Liver (tissue), 9 donors: ENCODE measurements around the gene AAMDC. TPM values are rescaled to one million over a fixed set of nuclear protein-coding genes. Genes with fewer than 3 reads are reported as not detected.
"Not testable (repeated sequence)": the region's sequence is repeated elsewhere in the genome, so short reads cannot be mapped to it uniquely, and the experiment has no call there.

ENCODE experiments used
- DNase-seq: peaks from one replicate; pipeline ENCODE4 v3.0.0-alpha.2; 2017; ENCODE audit warnings: low spot score
- H3K27ac ChIP-seq, 2 donors: one replicate each; pipeline ENCODE4 v1.7.0; 2013; ENCODE audit warnings: inconsistent platforms in 2 of 2, low read length in 2 of 2, control low read depth in 1 of 2, low read depth in 1 of 2, mild to moderate bottlenecking in 1 of 2
- H3K27me3 ChIP-seq, 4 donors: one replicate each; pipeline versions ENCODE4 v1.6.1 to v1.7.0; 2013; ENCODE audit warnings: low read length in 3 of 4, inconsistent platforms in 1 of 4, mild to moderate bottlenecking in 1 of 4, moderate library complexity in 1 of 4; ENCODE audit not compliant: control insufficient read depth in 4 of 4, insufficient read depth in 4 of 4
- H3K36me3 ChIP-seq, 4 donors: one replicate each; pipeline versions ENCODE4 v1.6.1 to v1.7.0; 2013; ENCODE audit warnings: low read length in 3 of 4, mild to moderate bottlenecking in 3 of 4, low read depth in 1 of 4, moderate library complexity in 1 of 4; ENCODE audit not compliant: control insufficient read depth in 4 of 4, insufficient read depth in 3 of 4
- H3K4me1 ChIP-seq, 4 donors: one replicate each; pipeline versions ENCODE4 v1.6.1 to v1.7.0; 2013; ENCODE audit warnings: low read length in 3 of 4, mild to moderate bottlenecking in 3 of 4, moderate library complexity in 1 of 4; ENCODE audit not compliant: control insufficient read depth in 4 of 4, insufficient read depth in 4 of 4
- H3K4me3 ChIP-seq, 3 donors: one replicate each; pipeline versions ENCODE4 v1.6.1 to v1.7.0; 2013; ENCODE audit warnings: low read length in 3 of 3, control low read depth in 1 of 3, low read depth in 1 of 3, mild to moderate bottlenecking in 1 of 3
- H3K9ac ChIP-seq, 2 donors: one replicate each; pipeline ENCODE4 v1.7.0; 2013; ENCODE audit warnings: low read length in 2 of 2, mild to moderate bottlenecking in 2 of 2, moderate library complexity in 2 of 2, control low read depth in 1 of 2, low read depth in 1 of 2
- H3K9me3 ChIP-seq, 4 donors: one replicate each; pipeline versions ENCODE4 v1.6.1 to v1.7.0; 2013; ENCODE audit warnings: low read length in 3 of 4; ENCODE audit not compliant: control insufficient read depth in 4 of 4
- FOXA1 ChIP-seq: IDR thresholded peaks from 2 replicates; pipeline ENCODE4 v1.6.1; 2016; ENCODE audit warnings: antibody characterized with exemption
- GABPA ChIP-seq, 2 donors: IDR thresholded peaks in 1 of 2; conservative IDR thresholded peaks in 1 of 2; 2 replicates each; pipeline ENCODE4 v1.6.1; 2016; ENCODE audit warnings: antibody characterized with exemption in 2 of 2, mild to moderate bottlenecking in 1 of 2, moderate library complexity in 1 of 2
- RXRA ChIP-seq, 2 donors: IDR thresholded peaks; 2 replicates each; pipeline ENCODE4 v1.6.1; 2017 to 2018; ENCODE audit warnings: antibody characterized with exemption in 2 of 2, mild to moderate bottlenecking in 1 of 2
- TAF1 ChIP-seq: conservative IDR thresholded peaks from 2 replicates; pipeline ENCODE4 v1.6.1; 2016; ENCODE audit warnings: antibody characterized with exemption, mild to moderate bottlenecking
- WGBS: extraction: QIAGEN DNeasy Blood & Tissue Kit; methylation state at CpG from one replicate; pipeline ENCODE4 v1.1.7; 2013; 5-methylcytosine and 5-hydroxymethylcytosine counted together
- polyA plus RNA-seq, 2 donors: library from polyadenylated mRNA; stranded (reverse) in 1 of 2; unstranded in 1 of 2; fragments of 200-250 nt in 1 of 2; fragments of >200 nt in 1 of 2; fragmentation: Nextera tagmentation in 1 of 2; extraction: Ambion mirVana in 1 of 2; gene quantifications; one replicate each; pipeline versions ENCODE4 v1.2.1 to v1.2.3, GENCODE V29; 2013 to 2015
- total RNA-seq, 2 donors: library from RNA; depleted of rRNA; stranded (reverse); fragments of >200 nt; gene quantifications; one replicate each; pipeline ENCODE4 v1.2.3, GENCODE V29; 2014
- TF ChIP-seq, protein P1 (sequence below): IDR thresholded peaks from 2 replicates; pipeline ENCODE4 v1.6.1; 2016; ENCODE audit warnings: antibody characterized with exemption
- TF ChIP-seq, protein P2 (sequence below): IDR thresholded peaks from 2 replicates; pipeline ENCODE4 v1.6.1; 2016; ENCODE audit warnings: antibody characterized with exemption
- TF ChIP-seq, protein P3 (sequence below): fragments of 150-350 bp; IDR thresholded peaks from 2 replicates; pipeline ENCODE4 v1.5.1; 2017; ENCODE audit warnings: improper control_type of control experiment, low read depth, low read length; ENCODE audit not compliant: missing input control
- donor health status: healthy.
- donor health status: healthy.
- donor health status: healthy.
- donor health status: healthy.
- donor health status: healthy.

Gene AAMDC
- total and polyA plus RNA-seq, 4 donors: 7.4 to 31.1 (median 13.7) TPM

DNA sequence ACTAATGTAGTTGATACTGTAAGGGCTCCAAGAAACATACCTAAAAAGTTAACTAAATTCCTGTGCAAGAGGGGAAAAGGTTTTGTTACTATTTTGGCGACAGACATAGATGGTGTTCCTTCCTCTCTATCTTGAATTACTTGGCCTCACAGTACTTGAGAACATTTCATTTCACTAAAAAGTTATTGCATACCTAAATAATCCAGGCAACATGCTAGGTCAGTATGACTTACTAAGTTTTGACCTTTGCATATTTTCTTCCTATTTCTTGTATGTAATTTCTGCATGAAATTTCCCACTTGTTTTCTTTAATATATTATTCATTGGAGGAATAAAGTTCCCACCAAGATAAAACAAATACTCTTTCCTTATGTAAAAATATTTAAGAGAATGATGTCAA, 74.0 kb downstream of the AAMDC start:
- 93% methylated on average over 1 of the region's 1 CpG for WGBS
- not testable (repeated sequence) for DNase-seq, H3K27ac ChIP-seq, H3K27me3 ChIP-seq, H3K9me3 ChIP-seq, H3K36me3 ChIP-seq, H3K9ac ChIP-seq, H3K4me1 ChIP-seq, H3K4me3 ChIP-seq

DNA sequence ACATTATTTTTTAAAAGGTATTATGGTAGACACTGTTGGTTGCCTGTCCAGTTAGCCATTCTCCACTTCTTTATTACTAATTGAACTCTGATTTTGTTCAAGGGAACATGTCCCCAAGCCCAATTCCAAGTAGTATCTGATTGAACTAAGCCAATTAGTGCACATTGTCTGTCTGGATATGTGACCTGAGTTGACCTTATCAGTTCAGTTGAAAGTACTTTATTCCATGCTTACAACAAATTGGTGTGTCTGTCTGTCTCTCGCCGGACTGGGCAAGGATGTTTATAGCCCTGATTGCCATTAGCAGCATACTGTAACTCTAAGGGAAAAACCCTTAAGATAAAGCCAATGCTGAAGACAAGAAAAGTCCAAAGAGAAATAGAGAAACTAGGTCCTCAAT, 87.9 kb downstream of the AAMDC start:
- Histone ChIP-seq H3K9me3 (no peaks in the 10 kb centered on the region), H3K27me3 (no peaks in the 10 kb centered on the region), H3K4me1 (peaks cover 0 to under 1% (median under 1%) of the 10 kb centered on the region in 4 donors), H3K9ac (no peak overlapping the region), H3K36me3 (peaks cover 0 to 4% (median 2%) of the 10 kb centered on the region in 4 donors), H3K27ac (no peak overlapping the region), H3K4me3 (no peak overlapping the region)
- TF ChIP-seq, protein P1, sequence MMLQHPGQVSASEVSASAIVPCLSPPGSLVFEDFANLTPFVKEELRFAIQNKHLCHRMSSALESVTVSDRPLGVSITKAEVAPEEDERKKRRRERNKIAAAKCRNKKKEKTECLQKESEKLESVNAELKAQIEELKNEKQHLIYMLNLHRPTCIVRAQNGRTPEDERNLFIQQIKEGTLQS: no peak
- no peak for TF ChIP-seq TAF1
- TF ChIP-seq FOXA1: no peak
- no peak for DNase-seq
- 94% methylated on average over 2 of the region's 2 CpGs for WGBS

DNA sequence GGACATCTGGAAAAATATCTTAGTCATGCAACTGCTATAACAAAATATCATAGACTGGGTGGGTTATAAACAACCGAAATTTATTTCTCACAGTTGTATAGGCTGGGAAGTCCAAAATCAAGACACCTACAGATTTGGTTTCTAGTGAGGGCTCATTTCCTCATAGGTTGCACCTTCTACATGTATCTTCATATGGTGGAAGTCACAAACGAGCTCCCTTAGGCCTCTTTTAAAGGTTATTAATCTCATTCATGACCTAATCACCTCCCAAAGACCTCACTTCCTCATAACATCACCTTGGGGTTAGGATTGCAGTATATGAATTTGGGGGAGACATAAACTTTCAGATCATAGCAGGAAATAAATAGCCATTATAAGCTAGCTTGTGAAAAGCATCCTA, 88.3 kb downstream of the AAMDC start:
- Histone ChIP-seq H3K4me1 (peaks cover under 1 to 5% (median 2%) of the 10 kb centered on the region in 4 donors), H3K9me3 (no peaks in the 10 kb centered on the region), H3K4me3 (no peak overlapping the region), H3K27ac (no peak overlapping the region), H3K36me3 (peaks cover 0 to 4% (median 2%) of the 10 kb centered on the region in 4 donors), H3K27me3 (no peaks in the 10 kb centered on the region), H3K9ac (no peak overlapping the region)
- no peak for DNase-seq
- WGBS: 96% methylated on average over 2 of the region's 2 CpGs
- TF ChIP-seq TAF1 (no peak), GABPA (IDR thresholded peaks at IDR 0.05 in 1 of 2, conservative IDR thresholded peaks at IDR 0.05 in 1 of 2) (no peak), FOXA1 (no peak), RXRA (IDR thresholded peaks at IDR 0.05) (no peak)
- TF ChIP-seq, protein P2, sequence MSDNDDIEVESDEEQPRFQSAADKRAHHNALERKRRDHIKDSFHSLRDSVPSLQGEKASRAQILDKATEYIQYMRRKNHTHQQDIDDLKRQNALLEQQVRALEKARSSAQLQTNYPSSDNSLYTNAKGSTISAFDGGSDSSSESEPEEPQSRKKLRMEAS: no peak
- TF ChIP-seq, protein P3, sequence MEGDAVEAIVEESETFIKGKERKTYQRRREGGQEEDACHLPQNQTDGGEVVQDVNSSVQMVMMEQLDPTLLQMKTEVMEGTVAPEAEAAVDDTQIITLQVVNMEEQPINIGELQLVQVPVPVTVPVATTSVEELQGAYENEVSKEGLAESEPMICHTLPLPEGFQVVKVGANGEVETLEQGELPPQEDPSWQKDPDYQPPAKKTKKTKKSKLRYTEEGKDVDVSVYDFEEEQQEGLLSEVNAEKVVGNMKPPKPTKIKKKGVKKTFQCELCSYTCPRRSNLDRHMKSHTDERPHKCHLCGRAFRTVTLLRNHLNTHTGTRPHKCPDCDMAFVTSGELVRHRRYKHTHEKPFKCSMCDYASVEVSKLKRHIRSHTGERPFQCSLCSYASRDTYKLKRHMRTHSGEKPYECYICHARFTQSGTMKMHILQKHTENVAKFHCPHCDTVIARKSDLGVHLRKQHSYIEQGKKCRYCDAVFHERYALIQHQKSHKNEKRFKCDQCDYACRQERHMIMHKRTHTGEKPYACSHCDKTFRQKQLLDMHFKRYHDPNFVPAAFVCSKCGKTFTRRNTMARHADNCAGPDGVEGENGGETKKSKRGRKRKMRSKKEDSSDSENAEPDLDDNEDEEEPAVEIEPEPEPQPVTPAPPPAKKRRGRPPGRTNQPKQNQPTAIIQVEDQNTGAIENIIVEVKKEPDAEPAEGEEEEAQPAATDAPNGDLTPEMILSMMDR: no peak

DNA sequence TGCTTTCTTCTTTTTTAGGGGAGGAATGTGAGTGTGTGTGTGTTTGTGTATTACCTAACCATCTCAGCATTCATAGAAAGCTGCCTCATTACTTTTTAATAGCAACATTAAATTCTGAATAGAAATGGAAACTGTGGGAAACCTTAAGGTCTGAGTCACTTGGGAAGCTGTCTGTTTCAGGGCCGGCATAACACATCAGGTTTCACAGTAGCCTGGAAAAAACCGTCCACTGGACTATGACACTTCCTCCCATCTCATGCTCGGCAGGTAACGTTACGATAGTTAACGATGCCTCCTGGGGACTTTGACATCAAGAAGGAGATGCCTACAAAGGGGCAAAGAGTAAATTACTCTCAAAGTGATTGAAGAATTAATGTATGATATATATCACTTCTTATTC, 89.9 kb downstream of the AAMDC start:
- not testable (repeated sequence) for H3K9ac ChIP-seq, H3K4me3 ChIP-seq, DNase-seq, H3K9me3 ChIP-seq, H3K27me3 ChIP-seq, H3K27ac ChIP-seq, H3K36me3 ChIP-seq
- 94% methylated on average over 6 of the region's 6 CpGs for WGBS
- peaks cover 7 to 12% (median 7%) of the 10 kb centered on the region in 4 donors for H3K4me1 ChIP-seq
